Measurements from ENCODE around the gene TWNK.

Gene TWNK

GRCh38 chr10:101020427-101021075 is 33.2 kb downstream of the TWNK start:
- Mint-ChIP-seq H3K4me1 (ENCODE audit: low read depth) (peaks cover 1% of the 10 kb centered on the region), H3K27me3 (peaks cover 17% of the 10 kb centered on the region), H3K36me3 (no peaks in the 10 kb centered on the region), H3K9me3 (ENCODE audit: low read depth) (no peaks in the 10 kb centered on the region), H3K27ac (no peak overlapping the region), H3K4me3 (no peak overlapping the region)

DNA sequence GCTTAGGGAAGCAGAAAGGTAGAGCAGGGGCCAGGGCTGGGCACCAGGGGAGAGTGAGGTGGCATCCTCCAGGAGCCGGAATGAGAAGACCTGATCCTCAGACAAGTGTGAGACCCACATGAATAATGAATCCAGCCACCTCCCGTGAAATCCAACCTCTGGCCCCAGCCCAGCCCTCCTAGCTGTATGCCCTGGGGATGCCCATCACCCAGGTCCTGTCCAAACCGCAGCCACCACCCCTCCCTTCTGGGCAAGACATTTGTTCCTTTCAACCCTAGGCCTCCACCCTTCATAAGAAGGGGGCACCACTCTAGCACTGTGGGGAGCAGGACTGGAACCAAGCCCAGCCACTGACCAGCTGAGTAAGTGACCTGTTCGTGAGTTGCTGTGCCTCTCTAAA is 33.9 kb downstream of the TWNK start:
- Mint-ChIP-seq H3K36me3 (no peaks in the 10 kb centered on the region), H3K27me3 (peaks cover 14% of the 10 kb centered on the region), H3K4me3 (no peak overlapping the region), H3K4me1 (ENCODE audit: low read depth) (peaks cover 1% of the 10 kb centered on the region), H3K9me3 (ENCODE audit: low read depth) (no peaks in the 10 kb centered on the region), H3K27ac (no peak overlapping the region)

DNA sequence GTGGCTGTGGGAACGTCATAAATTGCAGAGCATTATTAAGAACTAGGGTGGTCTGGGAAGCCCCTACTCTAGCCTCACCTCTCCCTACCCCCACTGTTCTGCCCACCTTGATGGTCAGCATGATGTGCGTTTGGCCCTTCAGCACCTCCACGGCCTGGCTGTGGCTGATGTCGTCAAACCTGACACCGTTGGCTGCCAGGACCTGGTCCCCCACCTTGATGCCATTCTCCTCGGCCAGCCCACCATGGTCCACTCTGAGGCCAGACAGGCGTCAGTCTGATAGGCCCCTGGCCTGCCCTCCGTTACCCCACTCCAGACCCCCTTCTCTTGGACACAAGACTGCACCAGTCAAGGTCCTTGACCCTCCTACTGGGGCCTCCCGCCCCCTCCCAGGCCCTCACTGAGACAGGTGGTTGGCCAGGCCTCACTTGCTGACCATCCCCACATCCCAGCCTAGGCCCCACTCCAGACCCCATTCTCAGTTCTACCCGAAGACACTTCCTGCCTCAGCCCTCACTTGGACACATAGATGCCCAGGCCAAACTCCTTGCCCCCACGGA is 34.4 kb downstream of the TWNK start:
- Mint-ChIP-seq H3K9me3 (ENCODE audit: low read depth) (no peaks in the 10 kb centered on the region), H3K27me3 (peaks cover 10% of the 10 kb centered on the region), H3K36me3 (no peaks in the 10 kb centered on the region), H3K4me3 (no peak overlapping the region), H3K27ac (no peak overlapping the region), H3K4me1 (ENCODE audit: low read depth) (peaks cover 1% of the 10 kb centered on the region)

- Mint-ChIP-seq H3K36me3 (no peaks in the 10 kb centered on the region), H3K27ac (no peak overlapping the region), H3K9me3 (ENCODE audit: low read depth) (no peaks in the 10 kb centered on the region), H3K4me3 (no peak overlapping the region), H3K4me1 (ENCODE audit: low read depth) (peaks cover 1% of the 10 kb centered on the region), H3K27me3 (peaks cover 7% of the 10 kb centered on the region)
These were observed 35.8 kb downstream of the TWNK start for GRCh38 chr10:101022967-101023705.

- Mint-ChIP-seq H3K27me3 (no peaks in the 10 kb centered on the region), H3K4me3 (no peak overlapping the region), H3K27ac (no peak overlapping the region), H3K36me3 (no peaks in the 10 kb centered on the region), H3K9me3 (ENCODE audit: low read depth) (no peaks in the 10 kb centered on the region), H3K4me1 (ENCODE audit: low read depth) (peaks cover 8% of the 10 kb centered on the region)
These were observed 39.9 kb downstream of the TWNK start for GRCh38 chr10:101027106-101027720.

DNA sequence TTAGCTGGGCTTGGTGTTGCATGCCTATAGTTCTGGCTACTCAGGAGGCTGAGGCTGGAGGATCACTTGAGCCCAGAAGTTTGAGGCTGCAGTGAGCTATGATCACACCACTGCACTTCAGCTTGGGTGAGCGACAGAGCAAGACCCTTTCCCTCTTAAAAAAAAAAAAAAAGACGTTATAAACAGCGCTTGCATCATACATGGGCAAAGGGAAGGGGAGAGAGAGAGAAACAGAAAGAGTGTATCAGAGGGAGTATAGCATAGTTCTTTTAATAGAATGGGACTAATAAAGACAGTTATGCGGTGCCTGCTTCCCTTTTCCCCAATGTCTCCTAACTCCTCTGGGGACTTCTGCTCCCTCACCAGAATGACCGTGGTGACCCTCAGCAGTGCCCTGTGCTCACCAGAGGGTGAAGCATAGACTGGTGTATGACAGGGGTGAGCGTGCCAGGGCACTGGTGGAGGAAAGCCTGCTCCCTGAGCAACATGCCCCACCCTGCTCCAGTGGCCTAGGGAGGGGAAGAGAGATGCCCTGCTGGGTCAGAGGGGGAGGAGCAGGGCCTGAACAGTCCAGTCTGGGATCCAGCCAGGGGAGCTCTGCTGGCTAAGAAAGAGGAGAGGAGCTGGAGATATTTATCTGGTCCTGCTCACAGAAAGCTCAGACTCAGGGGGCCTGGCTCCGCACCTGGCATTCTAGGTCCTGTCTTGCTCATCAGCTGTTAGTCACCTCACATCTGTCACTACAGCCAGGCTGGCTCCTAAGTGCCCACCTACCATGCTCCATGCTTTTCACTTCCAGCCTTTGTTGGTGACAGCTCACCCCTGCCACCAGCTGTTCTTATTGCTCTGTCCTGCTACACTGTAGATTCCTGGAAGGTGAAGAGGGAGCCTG is 41.3 kb downstream of the TWNK start:
- Mint-ChIP-seq H3K4me1 (ENCODE audit: low read depth) (peaks cover 23% of the 10 kb centered on the region), H3K36me3 (no peaks in the 10 kb centered on the region), H3K9me3 (ENCODE audit: low read depth) (no peaks in the 10 kb centered on the region), H3K27me3 (no peaks in the 10 kb centered on the region), H3K4me3 (no peak overlapping the region), H3K27ac (no peak overlapping the region)

GRCh38 chr10:101029520-101030295 is 42.4 kb downstream of the TWNK start:
- peaks cover 25% of the 10 kb centered on the region for H3K4me1 Mint-ChIP-seq (ENCODE audit: low read depth)

DNA sequence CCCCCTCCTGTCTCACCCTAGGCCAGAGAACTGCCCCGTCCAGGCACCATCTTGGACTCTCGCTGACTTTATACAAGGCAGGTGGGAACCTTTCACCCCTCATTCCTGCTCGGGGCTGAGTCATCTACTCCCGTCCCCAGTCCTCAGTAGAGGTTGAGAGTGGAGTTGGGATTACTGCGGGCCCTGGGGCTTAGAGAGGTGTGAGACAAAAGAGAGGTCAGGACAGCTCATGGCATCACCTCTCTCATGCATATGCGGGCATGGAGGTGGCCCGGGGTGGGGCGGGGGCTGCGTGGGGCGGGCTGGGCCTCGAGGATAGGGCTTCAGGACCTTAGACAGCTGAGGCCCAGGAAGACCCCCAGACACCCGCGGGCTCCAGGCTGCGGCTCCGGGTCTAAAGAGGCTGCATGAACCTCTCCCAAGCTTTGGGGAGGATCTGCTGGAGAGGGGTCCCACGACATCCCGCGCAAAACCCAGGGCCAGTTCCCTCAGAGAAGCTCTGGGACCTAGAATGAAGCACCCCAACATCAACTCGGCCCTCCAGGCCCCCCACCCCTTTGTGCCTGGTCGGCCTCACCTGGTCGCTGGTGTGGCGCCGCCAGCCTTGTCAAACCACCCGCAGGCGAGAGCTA is 43.3 kb downstream of the TWNK start:
- Mint-ChIP-seq H3K4me1 (ENCODE audit: low read depth) (peaks cover 25% of the 10 kb centered on the region), H3K4me3 (peak overlapping the region; percentile 89), H3K27ac (no peak overlapping the region), H3K36me3 (no peaks in the 10 kb centered on the region), H3K9me3 (ENCODE audit: low read depth) (no peaks in the 10 kb centered on the region), H3K27me3 (no peaks in the 10 kb centered on the region)

More at GRCh38 chr10:101029520-101030295, 42.4 kb downstream of the TWNK start:
- Mint-ChIP-seq H3K9me3 (ENCODE audit: low read depth) (no peaks in the 10 kb centered on the region), H3K27ac (no peak overlapping the region), H3K27me3 (no peaks in the 10 kb centered on the region), H3K4me3 (no peak overlapping the region), H3K36me3 (no peaks in the 10 kb centered on the region)

- Mint-ChIP-seq H3K9me3 (ENCODE audit: low read depth) (no peaks in the 10 kb centered on the region), H3K27me3 (no peaks in the 10 kb centered on the region), H3K27ac (peak within 1 kb of the TSS; percentile 68), H3K4me1 (ENCODE audit: low read depth) (peaks cover 25% of the 10 kb centered on the region), H3K4me3 (peak within 1 kb of the TSS; percentile 89), H3K36me3 (no peaks in the 10 kb centered on the region)
These were observed 43.9 kb downstream of the TWNK start, which contains the start of the genes PDZD7 and SFXN3 for GRCh38 chr10:101031128-101031795. TSS of gene PDZD7 (minus strand) at chr10:101031129. CDS start at chr10:101030219, 910 bp downstream. TSS of gene SFXN3 (plus strand) at chr10:101031234. CDS start at chr10:101034695, 3,461 bp downstream.

DNA sequence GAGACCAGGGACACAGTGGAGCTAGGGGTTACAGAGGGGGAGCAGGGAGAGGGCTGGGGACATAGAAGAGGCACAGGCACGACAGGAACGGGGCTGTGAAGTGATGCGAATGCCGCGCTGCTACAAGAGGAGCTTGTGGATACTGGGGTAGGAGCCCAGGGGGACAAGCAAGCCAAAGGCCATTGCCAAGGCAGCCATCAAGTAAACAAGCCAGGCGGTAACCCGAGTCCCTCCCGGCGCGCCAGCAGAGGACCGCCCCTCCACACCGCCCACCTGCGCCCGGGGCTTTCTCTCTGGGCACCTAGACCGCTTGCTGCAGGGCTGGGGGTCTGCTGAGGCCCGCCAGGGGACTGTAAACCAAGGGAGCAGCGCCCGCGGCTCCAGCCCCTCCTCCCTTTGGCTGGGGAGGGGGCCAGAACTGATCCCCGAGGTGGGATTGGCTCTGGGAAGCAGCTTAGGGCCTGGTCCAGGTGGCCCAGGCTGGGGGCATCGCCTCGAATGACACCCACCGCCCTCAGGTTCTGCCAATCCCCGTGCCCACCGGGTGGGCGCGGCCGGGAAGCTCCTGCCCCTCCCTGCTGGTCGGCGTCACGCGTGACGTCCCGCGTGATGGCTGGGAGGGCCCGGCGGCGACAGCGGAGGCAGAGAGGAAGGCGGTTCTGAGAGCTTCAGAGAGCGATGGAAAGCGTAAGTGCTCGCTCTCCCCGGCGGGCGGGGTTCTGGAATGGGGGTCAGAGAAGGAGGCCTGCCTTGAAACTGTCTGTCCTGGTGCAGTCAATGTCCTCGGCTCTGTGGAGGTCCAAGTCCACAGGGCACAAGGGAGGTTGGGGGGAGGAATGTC is 44.7 kb downstream of the TWNK start:
- Mint-ChIP-seq H3K27ac (peak overlapping the region; percentile 90), H3K27me3 (no peaks in the 10 kb centered on the region), H3K9me3 (ENCODE audit: low read depth) (no peaks in the 10 kb centered on the region), H3K4me3 (peak overlapping the region; percentile 89), H3K36me3 (no peaks in the 10 kb centered on the region), H3K4me1 (ENCODE audit: low read depth) (peaks cover 25% of the 10 kb centered on the region)

DNA sequence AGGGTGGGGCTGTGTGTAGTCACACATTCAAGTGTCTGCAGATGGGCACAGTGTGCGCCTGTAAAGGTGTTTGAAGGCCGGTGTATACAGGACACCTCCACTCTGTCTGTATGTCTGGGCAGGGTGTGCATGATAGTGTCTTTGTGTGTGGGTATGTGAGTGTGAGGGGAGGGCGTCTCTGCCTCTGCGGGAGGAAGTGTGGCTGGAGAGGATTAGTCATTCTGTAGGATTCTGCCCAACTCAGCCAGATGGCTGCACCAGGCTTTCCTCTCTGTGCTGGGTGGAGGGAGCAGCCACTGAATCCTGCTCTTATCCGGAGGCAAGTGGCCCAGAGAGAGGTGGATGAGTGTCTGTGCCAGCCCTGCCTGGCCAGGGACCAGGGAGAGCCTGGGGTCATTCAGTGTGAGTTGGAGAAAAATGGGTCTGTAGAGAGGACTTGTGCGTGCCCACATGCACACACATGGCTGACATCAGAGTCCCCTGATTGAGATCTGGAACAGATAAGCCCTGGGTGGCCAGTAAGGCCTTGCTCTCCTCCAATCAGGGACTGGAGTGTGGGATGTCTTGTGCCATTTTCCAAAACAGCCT is 45.4 kb downstream of the TWNK start:
- peak overlapping the region; percentile 89 for H3K4me3 Mint-ChIP-seq
- no peaks in the 10 kb centered on the region for H3K9me3 Mint-ChIP-seq (ENCODE audit: low read depth)
- H3K36me3 Mint-ChIP-seq, result no peaks in the 10 kb centered on the region
- peak overlapping the region; percentile 90 for H3K27ac Mint-ChIP-seq
- H3K4me1 Mint-ChIP-seq (ENCODE audit: low read depth), result peaks cover 25% of the 10 kb centered on the region
- no peaks in the 10 kb centered on the region for H3K27me3 Mint-ChIP-seq

DNA sequence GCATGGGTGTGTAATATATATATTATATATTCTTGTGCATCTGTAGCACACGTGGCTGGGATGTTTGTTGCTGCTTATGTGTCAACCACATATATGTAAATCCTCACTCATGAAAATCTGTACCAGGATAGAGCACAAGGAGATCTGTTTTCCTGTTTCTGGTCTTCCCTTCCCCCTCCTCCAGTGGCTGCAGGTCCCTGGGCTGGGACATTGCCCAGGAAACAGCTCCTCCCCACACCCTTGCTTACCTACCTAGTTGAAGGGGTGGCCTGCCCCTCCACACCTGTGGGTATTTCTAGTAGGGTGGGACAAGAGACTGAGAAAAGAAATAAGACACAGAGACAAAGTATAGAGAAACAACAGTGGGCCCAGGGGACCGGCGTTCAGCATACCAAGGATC is 45.9 kb downstream of the TWNK start:
- no peaks in the 10 kb centered on the region for H3K27me3 Mint-ChIP-seq
- H3K36me3 Mint-ChIP-seq, result no peaks in the 10 kb centered on the region
- H3K4me3 Mint-ChIP-seq, result peak overlapping the region; percentile 89
- peaks cover 25% of the 10 kb centered on the region for H3K4me1 Mint-ChIP-seq (ENCODE audit: low read depth)
- H3K9me3 Mint-ChIP-seq (ENCODE audit: low read depth), result no peaks in the 10 kb centered on the region
- peak overlapping the region; percentile 75 for H3K27ac Mint-ChIP-seq
